GM18526 (cell line): ENCODE measurements around the gene PGM3.

Experiments used
- POLR2A ChIP-seq: IDR thresholded peaks from 3 replicates; pipeline ENCODE4 v1.6.1; 2011; ENCODE audit not compliant: insufficient read length; ENCODE audit errors: extremely low read depth

The PGM3 gene

GRCh38 chr6:83193747-83194566 is 892 bp upstream of the PGM3 start:
- TF ChIP-seq POLR2A: no peak

- no peak for TF ChIP-seq POLR2A
Observed at GRCh38 chr6:83192456-83192855, 609 bp downstream of the PGM3 start.

GRCh38 chr6:83190626-83191025 is 2.4 kb downstream of the PGM3 start:
- no peak for TF ChIP-seq POLR2A

GRCh38 chr6:83188501-83188900 is 4.6 kb downstream of the PGM3 start:
- no peak for TF ChIP-seq POLR2A

GRCh38 chr6:83185096-83185495 is 8.0 kb downstream of the PGM3 start:
- TF ChIP-seq POLR2A: no peak

- TF ChIP-seq POLR2A: no peak
Observed at GRCh38 chr6:83183082-83183828, 9.8 kb downstream of the PGM3 start.

GRCh38 chr6:83182114-83182513 is 11.0 kb downstream of the PGM3 start:
- no peak for TF ChIP-seq POLR2A

GRCh38 chr6:83180426-83180950 is 12.6 kb downstream of the PGM3 start:
- TF ChIP-seq POLR2A: no peak

GRCh38 chr6:83176246-83176645 is 16.8 kb downstream of the PGM3 start:
- TF ChIP-seq POLR2A: no peak

GRCh38 chr6:83169511-83169910 is 23.6 kb downstream of the PGM3 start:
- TF ChIP-seq POLR2A: no peak

GRCh38 chr6:83169106-83169505 is 24.0 kb downstream of the PGM3 start:
- no peak for TF ChIP-seq POLR2A

- TF ChIP-seq POLR2A: no peak
Observed at GRCh38 chr6:83168556-83168955, 24.5 kb downstream of the PGM3 start.

GRCh38 chr6:83167726-83168278 is 25.3 kb downstream of the PGM3 start:
- no peak for TF ChIP-seq POLR2A

GRCh38 chr6:83160167-83160566 is 32.9 kb downstream of the PGM3 start:
- TF ChIP-seq POLR2A: no peak

GRCh38 chr6:83155794-83156193 is 37.3 kb downstream of the PGM3 start:
- no peak for TF ChIP-seq POLR2A
